Lower leg skin (tissue), 4 donors: ENCODE measurements around the gene ERC2. TPM values are rescaled to one million over a fixed set of nuclear protein-coding genes. Genes with fewer than 3 reads are reported as not detected.

Experiments used
- DNase-seq, 2 donors: peaks; one replicate each; pipeline ENCODE4 v3.0.0-alpha.2; 2019; ENCODE audit warnings: low spot score in 2 of 2
- H3K4me3 ChIP-seq: fragments of 200-600 bp; sonication (generic); 2 replicates; pipeline ENCODE4 v1.5.1; 2017; ENCODE audit warnings: mild to moderate bottlenecking, low read depth; ENCODE audit not compliant: poor library complexity, severe bottlenecking
- POLR2A ChIP-seq, 2 donors: fragments of 450-650 bp; IDR thresholded peaks; one replicate each; pipeline ENCODE4 v1.6.1; 2016 to 2017; ENCODE audit warnings: antibody characterized with exemption in 2 of 2, mild to moderate bottlenecking in 1 of 2, moderate library complexity in 1 of 2
- WGBS, 2 donors: methylation state at CpG; one replicate each; pipeline ENCODE4 v1.1.5; 2018; 5-methylcytosine and 5-hydroxymethylcytosine counted together
- intact Hi-C: fragments of 100-400 bp; cut with DNase I; formaldehyde crosslinking; loops from one replicate; pipeline ENCODE4 v1.15.0; 2023; ENCODE audit warnings: low total_unique reads
- total RNA-seq, 4 donors: library from RNA; depleted of rRNA; stranded (reverse); fragments of >200 nt; gene quantifications; one replicate each; pipeline ENCODE4 v1.1.0, GENCODE V29; 2016
- TF ChIP-seq, protein P1 (sequence below), 3 donors: fragments of 450-650 bp; IDR thresholded peaks; one replicate each; pipeline ENCODE4 v1.5.1; 2016; ENCODE audit warnings: antibody characterized with exemption in 3 of 3, mild to moderate bottlenecking in 3 of 3, moderate library complexity in 2 of 3

The ERC2 gene
- total RNA-seq, 4 donors from 2014 or later = 0.23 to 1.3 (median 0.42) TPM; not detected in 1

- intact Hi-C loops = loop anchor here (5.0 kb wide), 1 partner anchor 628 kb away; no protein-coding TSS in a partner anchor
- no peak for DNase-seq
- no peak for TF ChIP-seq POLR2A (IDR thresholded peaks at IDR 0.05)
- TF ChIP-seq, protein P1, sequence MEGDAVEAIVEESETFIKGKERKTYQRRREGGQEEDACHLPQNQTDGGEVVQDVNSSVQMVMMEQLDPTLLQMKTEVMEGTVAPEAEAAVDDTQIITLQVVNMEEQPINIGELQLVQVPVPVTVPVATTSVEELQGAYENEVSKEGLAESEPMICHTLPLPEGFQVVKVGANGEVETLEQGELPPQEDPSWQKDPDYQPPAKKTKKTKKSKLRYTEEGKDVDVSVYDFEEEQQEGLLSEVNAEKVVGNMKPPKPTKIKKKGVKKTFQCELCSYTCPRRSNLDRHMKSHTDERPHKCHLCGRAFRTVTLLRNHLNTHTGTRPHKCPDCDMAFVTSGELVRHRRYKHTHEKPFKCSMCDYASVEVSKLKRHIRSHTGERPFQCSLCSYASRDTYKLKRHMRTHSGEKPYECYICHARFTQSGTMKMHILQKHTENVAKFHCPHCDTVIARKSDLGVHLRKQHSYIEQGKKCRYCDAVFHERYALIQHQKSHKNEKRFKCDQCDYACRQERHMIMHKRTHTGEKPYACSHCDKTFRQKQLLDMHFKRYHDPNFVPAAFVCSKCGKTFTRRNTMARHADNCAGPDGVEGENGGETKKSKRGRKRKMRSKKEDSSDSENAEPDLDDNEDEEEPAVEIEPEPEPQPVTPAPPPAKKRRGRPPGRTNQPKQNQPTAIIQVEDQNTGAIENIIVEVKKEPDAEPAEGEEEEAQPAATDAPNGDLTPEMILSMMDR (IDR thresholded peaks at IDR 0.05) = no peak
- no peak overlapping the region for H3K4me3 ChIP-seq
- WGBS, 2 donors = 83 to 84% methylated on average over 2 of the region's 2 CpGs
These were observed 973.3 kb downstream of the ERC2 start for GRCh38 chr3:55494976-55495375.

GRCh38 chr3:55492976-55493375 is 975.3 kb downstream of the ERC2 start:
- TF ChIP-seq POLR2A (IDR thresholded peaks at IDR 0.05) = no peak
- TF ChIP-seq, protein P1 (IDR thresholded peaks at IDR 0.05) = no peak
- 84 to 88% methylated on average over 5 of the region's 5 CpGs for WGBS, 2 donors
- H3K4me3 ChIP-seq = no peak overlapping the region
- no peak for DNase-seq
- intact Hi-C loops = loop anchor here (5.0 kb wide), 1 partner anchor 626 kb away; no protein-coding TSS in a partner anchor

DNA sequence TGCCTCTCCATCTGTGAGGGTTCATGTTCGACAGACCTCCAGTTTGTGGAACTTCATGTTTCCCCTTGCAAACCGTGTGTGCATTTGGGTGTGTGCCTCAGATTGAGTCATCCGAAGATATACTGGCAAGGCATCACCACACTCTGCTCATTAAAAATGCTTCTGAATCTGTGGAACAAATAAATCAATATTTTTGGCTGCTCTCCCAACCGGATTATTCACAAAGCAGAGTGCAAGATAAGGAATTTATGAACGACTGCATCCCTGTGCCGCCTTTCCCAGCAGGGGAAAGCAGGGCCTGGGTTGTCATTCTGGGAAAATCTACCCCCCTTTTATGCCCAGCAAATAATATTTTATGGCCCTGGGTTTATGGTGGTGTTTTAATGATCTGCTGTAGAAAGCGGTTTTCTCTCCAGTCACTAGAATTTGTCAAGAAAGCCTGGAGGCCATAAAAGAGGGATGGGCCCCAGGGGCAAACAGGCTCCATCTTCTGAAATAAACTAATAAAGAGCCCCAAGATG is 976.9 kb downstream of the ERC2 start:
- 25% methylated on average over 7 of the region's 7 CpGs for WGBS, 2 donors
- no peak for TF ChIP-seq POLR2A (IDR thresholded peaks at IDR 0.05)
- TF ChIP-seq, protein P1 (IDR thresholded peaks at IDR 0.05) = no peak
- intact Hi-C loops = loop anchor here (5.0 kb wide), 1 partner anchor 624 kb away; no protein-coding TSS in a partner anchor
- no peak for DNase-seq
- H3K4me3 ChIP-seq = no peak overlapping the region

- H3K4me3 ChIP-seq = no peak overlapping the region
- TF ChIP-seq, protein P1 (IDR thresholded peaks at IDR 0.05) = no peak
- no peak for TF ChIP-seq POLR2A (IDR thresholded peaks at IDR 0.05)
- no peak for DNase-seq
- intact Hi-C loops = loop anchor here (5.0 kb wide), 1 partner anchor 623 kb away; no protein-coding TSS in a partner anchor
- WGBS, 2 donors = 34 to 44% methylated on average over 3 of the region's 3 CpGs
These were observed 977.9 kb downstream of the ERC2 start for GRCh38 chr3:55490276-55490913.

DNA sequence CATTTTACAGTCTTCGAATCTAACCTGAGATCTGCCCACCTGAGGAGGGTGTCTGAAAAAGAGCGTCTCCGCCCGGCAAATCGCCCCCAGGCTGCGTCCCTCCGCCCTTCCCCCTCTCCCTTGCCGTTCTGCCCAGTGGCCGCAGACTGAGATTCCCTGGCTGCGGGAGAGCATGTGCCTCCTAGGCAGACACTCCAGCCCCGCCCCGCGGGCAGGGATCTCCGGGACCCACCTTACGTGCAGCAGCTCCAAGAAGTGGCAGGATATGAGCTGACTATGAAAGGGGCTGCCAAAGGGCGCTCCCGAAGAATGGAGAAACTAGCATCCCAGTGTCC is 978.5 kb downstream of the ERC2 start:
- TF ChIP-seq POLR2A (IDR thresholded peaks at IDR 0.05) = no peak
- TF ChIP-seq, protein P1 (IDR thresholded peaks at IDR 0.05) = no peak
- DNase-seq = no peak
- intact Hi-C loops = loop anchor here (5.0 kb wide), 1 partner anchor 622 kb away; no protein-coding TSS in a partner anchor
- H3K4me3 ChIP-seq = no peak overlapping the region
- WGBS, 2 donors = 18 to 22% methylated on average over 16 to 17 of the region's 17 CpGs
